NCI-H1048 (cell line): ENCODE results near the gene GGT7.
"Not testable (repeated sequence)": the region's sequence is repeated elsewhere in the genome, so short reads cannot be mapped to it uniquely, and the experiment has no call there.

Experiments used
- DNase-seq: peaks from one replicate; lab custom pipeline; 2025; lab: John Stamatoyannopoulos, UW

The GGT7 gene

GRCh38 chr20:34872622-34873224, at the start of gene GGT7:
GGT7 (minus strand) TSS chr20:34872856; CDS start chr20:34872815, 41 bp downstream.
- peak; percentile 53 for DNase-seq

DNA sequence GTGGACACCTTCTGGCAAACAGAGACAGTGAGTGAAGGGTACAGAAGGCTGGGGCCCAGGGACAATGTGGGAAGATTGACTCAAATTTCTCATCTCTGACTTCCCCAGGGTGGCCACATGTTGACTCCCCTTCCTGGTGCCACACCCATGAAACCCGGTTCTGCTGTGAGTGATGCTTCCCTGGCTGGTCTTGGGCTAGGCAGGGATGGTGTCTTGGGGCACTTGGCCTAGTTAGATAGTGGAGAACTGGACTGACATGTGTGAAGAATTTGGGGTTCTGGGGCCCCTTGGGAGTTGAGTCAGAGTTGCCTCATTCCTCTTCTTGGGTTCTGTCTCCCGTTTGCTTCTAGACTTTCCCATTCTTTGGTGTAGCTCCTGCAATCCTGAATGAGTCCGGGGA, 48.8 kb upstream of the GGT7 start:
- DNase-seq: no peak

DNA sequence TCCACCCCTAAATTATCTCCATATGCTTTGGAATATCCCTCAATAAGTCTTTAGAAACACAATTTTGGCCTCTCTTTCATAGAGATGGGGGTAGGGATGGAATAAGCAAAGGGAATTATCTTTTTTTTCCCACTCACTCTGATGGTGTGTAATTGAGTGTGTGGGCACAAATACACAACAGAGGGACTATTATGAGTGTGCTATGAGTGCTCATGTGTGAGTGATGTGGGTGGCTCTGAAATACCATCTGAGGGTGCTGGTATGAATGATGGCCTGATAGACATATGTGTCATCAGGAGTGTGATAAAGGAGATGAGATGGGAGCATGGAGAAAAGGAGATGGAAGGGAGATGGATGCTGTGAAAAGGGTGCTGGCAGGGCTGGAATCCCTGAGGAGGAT, 47.4 kb upstream of the GGT7 start:
- no peak for DNase-seq

- no peak for DNase-seq
These were observed 44.2 kb upstream of the GGT7 start for GRCh38 chr20:34916774-34917354.

DNA sequence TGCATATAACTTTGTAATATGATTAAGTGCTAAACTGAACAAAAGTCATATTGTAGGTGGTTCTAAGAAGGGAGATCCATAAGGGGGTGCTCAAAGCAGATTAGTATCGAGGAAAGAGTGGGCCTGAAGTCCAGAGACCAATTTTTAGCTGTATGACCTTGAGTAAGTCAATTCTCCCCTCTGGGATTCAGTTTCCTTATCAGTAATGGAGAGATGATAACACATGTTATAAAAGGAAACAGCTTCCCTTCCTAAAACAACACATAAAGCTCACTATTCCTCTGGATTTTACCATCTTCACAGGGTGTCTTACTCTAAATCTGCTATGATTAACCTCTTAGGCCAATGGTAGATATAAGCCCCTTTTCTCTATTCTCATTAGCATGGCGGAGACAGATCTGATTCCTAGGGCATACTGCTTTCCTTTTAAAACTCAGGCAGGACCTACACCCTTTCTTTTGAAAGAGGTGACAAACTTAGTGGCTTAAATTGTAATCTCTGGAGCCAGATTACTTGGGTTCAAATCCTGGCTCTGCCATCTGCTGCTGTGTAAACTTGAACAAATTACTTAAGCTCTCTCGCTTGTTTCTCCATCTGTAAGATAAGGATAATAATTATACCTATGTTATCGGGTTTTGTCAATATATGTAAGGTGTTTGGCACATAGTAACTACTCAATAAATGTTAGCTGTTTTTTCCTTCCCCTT, 43.2 kb upstream of the GGT7 start:
- DNase-seq: no peak

- DNase-seq: no peak
These were observed 42.5 kb upstream of the GGT7 start for GRCh38 chr20:34915131-34915530.

DNA sequence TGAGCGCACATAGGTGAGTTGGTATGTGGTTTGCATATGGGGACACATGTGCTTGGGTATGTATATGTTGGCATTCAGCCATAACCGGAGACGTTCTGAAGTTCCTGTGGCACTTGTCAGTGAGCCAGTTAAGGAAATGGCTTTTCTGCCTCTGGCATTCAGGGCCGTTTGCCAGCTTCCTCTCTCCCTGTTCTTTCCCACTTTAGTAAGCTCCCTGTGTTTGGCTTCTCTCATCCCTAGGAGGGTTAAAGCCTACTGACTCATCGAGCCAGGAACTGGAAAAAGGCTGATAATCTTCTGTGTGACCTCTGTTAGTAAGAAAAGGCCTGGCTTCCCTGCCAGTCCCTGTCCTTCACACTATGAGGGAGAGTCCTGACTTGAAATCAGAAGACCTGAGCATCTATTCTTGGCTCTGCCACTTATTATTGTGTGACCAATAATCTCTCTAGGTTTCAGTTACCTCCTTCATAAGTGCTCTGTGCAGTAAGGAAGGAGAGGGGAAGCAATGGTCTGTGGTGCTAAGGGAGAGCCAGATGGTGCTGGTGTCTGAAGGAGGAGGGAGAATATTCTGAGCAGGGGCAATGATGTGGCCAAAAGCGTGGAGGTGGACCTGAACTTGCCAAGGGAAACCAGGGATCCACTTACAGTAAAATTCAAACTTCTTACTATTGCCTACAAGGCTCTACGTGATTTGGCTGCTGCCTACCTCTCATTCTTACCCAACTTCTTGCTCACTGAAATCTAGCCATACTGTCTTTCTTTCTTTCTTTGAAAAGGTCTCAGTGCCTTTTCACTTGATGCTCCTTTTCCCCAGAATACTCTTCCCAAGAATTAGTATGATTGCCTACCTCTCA, 35.2 kb upstream of the GGT7 start:
- DNase-seq: peak; percentile 51

DNA sequence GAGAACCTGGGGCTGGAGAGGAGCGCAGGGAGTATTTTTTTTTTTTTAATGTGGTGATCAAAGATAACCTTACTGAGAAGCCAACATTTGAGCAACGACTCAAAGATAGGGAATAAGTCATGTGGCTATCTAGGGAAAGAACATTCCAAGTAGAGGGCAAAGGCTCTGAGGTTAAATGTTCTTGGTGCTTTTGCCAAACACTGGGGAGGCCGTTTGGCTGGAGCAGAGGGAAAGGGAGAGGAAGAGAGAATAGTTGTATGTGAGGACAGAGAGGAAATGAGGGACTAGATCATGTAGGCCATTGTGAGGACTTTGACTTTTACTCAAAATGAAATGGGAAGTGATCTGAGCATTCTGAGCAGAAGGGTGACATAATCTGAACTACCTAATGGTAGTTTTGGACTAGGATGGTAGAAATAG, 31.6 kb upstream of the GGT7 start:
- DNase-seq: no peak

DNA sequence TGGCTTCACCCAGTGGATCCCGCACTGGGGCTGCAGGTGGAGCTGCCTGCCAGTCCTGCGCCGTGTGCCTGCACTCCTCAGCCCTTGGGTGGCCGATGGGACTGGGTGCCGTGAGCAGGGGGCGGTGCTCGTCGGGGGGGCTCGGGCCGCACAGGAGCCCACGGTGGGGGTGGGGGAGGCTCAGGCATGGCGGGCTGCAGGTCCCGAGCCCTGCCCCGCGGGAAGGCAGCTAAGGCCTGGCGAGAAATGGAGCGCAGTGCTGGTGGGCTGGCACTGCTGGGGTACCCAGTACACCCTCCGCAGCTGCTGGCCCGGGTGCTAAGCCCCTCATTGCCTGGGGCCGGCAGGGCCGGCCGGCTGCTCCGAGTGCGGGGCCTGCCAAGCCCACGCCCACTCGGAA, 26.1 kb upstream of the GGT7 start:
- not testable (repeated sequence) for DNase-seq

- not testable (repeated sequence) for DNase-seq
These were observed 25.5 kb upstream of the GGT7 start for GRCh38 chr20:34898129-34898528.

DNA sequence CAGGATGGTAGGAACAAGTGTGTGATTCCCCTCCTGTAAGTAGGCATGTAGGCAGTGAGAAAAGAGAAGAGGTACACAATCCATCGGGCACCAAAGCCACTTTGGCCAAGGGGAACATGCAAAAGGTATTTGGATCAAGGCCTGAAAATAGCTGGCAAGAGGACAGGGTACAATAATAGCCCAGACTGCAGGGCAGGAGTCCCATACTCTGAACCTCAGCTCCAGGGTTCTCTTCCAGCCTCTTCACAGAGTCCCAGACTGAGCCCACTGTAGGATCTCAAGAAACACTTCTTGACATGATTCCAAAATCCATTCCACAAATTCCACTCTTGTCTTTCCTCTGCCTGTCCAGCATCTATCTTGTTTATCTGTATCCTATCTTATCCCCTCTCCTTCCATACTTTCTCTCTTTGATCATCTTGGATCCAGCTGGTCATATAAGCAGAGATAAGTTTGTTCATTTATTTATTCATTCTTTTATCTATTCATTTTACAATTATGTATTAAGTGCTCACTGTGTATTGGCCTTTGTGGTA, 23.5 kb upstream of the GGT7 start:
- no peak for DNase-seq

GRCh38 chr20:34895465-34895864, 22.8 kb upstream of the GGT7 start:
- DNase-seq: no peak

- DNase-seq: no peak
These were observed 22.1 kb upstream of the GGT7 start for GRCh38 chr20:34894723-34895122.

GRCh38 chr20:34892671-34893070, 20.0 kb upstream of the GGT7 start:
- no peak for DNase-seq

- no peak for DNase-seq
These were observed 18.8 kb upstream of the GGT7 start for GRCh38 chr20:34891166-34892062.

GRCh38 chr20:34888468-34888867, 15.8 kb upstream of the GGT7 start:
- no peak for DNase-seq

- no peak for DNase-seq
These were observed 14.4 kb upstream of the GGT7 start for GRCh38 chr20:34887023-34887422.

DNA sequence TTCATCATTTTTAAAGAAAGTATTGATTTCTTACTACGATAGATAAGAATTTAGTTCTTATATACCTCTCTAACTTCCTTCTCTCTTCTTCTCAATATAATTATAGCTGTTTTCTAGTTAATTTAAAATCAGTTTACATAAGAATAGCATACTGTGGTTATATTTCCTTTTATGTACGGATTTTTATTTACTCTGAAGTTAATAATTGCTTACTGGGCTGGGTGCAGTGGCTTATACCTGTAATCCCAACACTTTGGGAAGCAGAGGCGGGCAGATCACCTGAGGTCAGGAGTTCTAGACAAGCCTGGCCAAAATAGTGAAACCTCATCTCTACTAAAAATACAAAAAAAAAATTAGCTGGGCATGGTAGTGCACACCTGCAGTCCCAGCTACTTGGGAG, 13.5 kb upstream of the GGT7 start:
- DNase-seq: no peak

DNA sequence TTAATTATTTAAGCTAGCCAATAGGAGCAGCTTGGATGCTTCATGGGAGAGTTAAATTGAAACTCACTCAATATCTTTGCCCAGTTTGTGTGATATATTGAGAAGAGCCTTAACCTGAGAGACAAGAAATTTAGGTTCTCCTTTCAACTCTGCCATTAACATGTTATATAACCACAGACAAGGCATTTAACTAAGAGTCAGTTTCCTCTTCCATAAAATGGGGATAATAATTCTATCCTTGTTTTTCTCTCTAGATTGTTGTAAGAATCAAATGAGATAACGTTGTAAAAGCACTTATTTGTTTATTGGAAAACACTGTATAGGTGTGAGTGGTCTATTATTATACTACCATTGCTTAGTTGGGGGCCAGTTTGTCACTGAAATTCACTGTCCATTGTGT, 11.6 kb upstream of the GGT7 start:
- DNase-seq: no peak

DNA sequence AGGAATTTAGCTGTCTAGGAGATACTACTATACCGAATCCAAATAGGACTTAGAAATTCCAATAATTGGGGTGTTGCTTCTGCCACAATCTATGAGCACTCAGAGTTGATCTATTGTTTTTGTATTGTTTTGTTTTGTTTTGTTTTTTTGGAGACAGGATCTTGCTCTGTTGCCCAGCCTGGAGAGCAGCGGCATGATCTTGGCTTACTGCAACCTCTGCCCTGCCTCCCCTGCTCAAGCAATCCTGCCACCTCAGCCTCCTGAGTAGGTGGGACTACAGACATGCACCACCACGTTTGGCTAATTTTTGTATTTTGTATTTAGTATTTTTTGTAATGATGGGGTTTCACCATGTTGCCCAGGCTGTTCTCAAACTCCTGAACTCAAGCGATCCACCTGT, 11.2 kb upstream of the GGT7 start:
- no peak for DNase-seq

- no peak for DNase-seq
These were observed 10.5 kb upstream of the GGT7 start for GRCh38 chr20:34883087-34883688.
